Right lobe of liver (tissue), 4 donors: ENCODE results near the gene TMEM8B.

ENCODE experiments used
- CTCF ChIP-seq, 4 donors: fragments of 200-600 bp in 3 of 4; fragments of 450-650 bp in 1 of 4; IDR thresholded peaks; one replicate each; pipeline versions ENCODE4 v1.5.1 to v1.8.0; 2016 to 2022; ENCODE audit warnings: antibody characterized with exemption in 4 of 4, mild to moderate bottlenecking in 2 of 4
- POLR2A ChIP-seq: fragments of 450-650 bp; IDR thresholded peaks from one replicate; pipeline ENCODE4 v1.6.1; 2017; ENCODE audit warnings: antibody characterized with exemption, mild to moderate bottlenecking
- donor health status: DM: no; HTN: no; CAD: no.
- donor health status: DM: no; HTN: no; CAD: no.
- donor health status: DM: no; HTN: yes; CAD: no.

GRCh38 chr9:35911690-35912089, 82.7 kb downstream of the TMEM8B start:
- TF ChIP-seq POLR2A (no peak), CTCF (IDR thresholded peaks at IDR 0.05) (no peak)
